Retina (tissue), 1 donor: ENCODE data around the gene BEND7.
A peak's percentile ranks its signal among the peaks of the same experiment; 100 is the strongest.
"Not testable (repeated sequence)": the region's sequence is repeated elsewhere in the genome, so short reads cannot be mapped to it uniquely, and the experiment has no call there.

Experiments used
- DNase-seq: peaks from one replicate; pipeline ENCODE4 v3.0.0-alpha.2; 2016

BEND7 gene

DNA sequence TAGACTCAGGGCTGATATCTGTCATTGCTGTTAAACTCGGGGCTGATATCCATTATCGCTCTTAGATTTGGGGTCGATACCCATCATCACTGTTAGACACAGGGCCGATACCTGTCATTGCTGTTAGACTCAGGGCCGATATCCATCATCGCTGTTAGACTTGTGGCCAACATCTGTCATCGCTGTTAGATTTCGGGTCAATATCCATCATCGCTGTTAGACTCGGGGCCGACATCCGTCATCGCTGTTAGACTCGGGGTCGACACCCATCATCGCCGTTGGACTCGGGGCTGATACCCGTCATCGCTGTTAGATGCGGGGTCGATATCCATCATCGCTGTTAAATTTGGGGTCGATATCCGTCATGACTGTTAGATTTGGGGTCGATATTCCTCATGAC is 54.8 kb downstream of the BEND7 start:
- no peak for DNase-seq

DNA sequence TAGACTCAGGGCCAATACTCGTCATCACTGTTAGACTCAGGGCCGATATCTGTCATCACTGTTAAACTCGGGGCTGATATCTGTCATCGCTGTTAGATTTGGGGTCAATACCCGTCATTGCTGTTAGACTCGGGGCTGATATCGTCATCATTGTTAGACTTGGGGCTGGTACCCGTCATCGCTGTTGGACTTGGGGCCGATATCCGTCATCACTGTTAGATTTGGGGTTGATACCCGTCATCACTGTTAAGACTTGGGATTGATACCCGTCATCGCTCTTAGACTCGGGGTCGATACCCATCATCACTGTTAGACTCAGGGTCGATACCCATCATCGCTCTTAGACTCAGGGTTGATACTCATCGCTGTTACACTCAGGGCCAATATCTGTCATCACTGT is 56.5 kb downstream of the BEND7 start:
- no peak for DNase-seq

DNA sequence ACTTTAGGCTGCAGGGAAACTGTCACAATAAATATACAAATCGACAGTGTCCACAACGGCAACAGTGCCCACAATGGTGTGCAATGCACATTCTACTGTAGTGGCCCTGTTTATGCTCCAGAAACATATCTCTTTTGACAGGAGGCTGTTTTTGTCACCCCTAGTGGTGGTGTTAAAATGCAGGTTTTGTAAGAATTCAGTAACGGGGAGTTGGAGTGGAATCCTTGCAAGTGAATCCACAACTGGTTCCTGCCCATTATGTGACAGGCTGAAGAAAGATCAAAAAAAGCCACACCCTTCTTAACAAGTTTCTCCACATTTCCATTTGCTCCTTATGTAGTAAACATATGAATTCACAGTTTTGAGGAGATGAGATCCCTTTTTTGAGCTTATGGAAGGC is 58.5 kb downstream of the BEND7 start:
- DNase-seq, result no peak

DNA sequence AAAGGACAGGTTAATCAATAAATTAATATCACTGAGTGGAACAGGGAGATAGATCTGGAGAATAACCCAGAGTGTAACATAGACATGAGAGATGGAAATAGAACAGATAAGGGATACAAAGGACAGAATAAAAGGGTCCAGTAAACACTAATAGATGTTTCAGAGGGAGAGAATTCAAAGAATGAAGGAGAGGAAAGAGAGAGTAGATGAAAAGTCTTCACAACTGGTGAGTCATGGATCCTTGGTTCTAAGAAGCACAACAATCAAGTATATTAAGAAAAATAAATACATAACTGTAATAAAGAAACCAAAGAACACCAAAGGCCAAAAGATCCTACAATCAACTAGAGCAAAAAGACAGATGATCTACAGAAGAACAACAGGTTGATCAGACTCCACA is 66.3 kb downstream of the BEND7 start:
- no peak for DNase-seq

DNA sequence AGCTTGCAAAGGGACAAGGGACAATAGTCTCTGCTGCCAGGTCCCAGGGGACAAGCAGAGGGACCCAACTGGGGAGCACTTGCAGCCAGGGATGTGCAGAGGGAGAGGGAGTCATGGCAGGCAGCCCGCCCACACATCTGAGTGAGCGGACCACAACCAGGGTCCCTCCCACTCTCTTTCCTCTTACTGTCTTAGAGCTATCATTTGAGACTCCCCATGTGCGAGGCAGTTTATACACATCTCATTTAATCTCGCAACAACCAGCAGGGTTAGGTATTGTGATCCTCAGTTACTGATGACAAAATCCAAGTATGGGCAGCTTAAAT is 70.2 kb downstream of the BEND7 start:
- no peak for DNase-seq

DNA sequence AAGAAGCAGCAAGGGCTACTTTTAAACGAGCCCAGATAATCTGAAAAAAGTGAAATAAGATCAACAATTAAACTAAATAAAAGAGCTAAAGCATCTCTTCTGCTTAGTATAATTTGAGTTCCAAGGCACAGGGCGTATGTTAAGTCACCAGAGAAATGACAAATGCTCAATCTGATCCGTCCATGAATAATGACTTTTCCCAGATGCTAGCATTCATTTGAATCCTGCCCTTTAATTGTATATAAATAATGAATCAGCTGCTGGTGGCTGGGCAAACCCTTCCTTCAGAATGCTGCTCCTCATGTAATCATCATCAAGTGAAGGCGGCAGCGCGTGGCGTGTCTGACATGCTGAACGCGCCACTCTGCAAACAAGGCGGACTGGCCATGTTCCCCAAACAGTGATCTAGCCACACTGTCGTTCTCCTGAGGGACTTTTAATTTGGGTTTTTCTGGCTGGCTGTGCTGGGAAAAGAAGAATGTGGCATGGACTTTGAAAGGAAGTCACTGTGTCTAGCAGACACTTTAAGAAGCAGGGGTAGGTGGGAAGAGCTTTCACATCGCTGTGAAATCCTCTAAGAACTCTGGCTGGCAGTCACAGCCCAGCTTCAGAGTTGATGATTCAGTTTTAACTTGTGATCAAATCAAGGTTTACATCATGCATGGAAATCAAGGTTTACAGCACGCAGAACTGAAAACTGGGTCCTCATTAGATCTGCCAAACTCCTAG is 70.7 kb downstream of the BEND7 start:
- DNase-seq, result peak; percentile 29

DNA sequence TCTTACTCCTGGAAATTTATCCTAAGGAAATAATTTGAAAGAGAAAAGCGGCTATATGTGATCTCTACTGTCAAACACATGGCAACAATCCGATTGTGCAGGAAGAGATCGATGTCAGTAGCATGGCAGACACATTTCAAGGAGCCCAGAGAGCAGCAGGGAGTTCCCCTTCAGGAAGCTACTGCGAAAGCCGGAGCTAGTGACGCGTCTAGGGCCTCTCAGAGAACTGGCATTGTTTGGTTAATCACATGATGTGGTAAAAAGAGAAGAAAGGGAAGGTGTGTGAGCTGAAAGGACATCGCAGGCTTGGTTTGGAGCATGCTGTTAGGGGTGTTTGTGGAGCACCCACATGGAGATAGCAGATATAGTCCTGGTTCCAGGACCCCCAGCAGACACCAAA is 74.9 kb downstream of the BEND7 start:
- DNase-seq, result no peak

DNA sequence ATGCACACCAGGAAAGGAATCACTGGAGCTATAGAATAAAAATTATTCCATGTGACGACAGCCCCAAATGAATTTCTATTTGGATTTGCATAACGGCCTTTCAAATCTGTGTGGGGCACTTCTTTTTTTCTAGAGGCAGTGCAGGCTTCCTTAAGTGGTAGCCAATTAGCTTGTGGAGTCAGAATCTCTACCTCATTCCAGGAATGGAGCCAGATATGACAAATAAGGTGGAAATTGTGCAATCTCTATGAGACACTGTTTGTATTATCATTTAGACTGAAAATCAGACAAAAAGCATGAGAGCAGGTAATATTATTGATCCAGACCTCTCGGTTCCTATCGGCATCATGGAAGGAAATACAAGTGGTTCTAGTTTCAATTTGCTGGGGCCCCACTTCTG is 78.7 kb downstream of the BEND7 start:
- no peak for DNase-seq

DNA sequence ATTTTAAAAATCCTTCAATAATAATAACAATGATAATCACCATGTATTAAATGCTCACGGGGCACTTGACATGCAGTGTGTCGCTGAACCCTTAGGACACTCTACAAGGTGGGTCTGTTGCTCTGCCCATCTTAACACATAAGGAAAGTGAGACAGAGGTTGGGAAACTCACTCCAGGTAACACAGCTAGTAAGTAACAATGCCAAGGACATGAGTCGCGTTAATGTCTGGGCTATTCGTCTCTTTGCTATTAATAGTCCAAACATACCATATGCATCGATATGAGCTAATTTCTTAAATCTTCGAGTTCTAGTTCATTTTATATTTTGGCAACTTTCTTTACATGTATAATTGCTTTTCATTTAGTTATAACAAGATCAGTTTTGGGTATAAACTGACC is 79.5 kb downstream of the BEND7 start:
- DNase-seq, result no peak

DNA sequence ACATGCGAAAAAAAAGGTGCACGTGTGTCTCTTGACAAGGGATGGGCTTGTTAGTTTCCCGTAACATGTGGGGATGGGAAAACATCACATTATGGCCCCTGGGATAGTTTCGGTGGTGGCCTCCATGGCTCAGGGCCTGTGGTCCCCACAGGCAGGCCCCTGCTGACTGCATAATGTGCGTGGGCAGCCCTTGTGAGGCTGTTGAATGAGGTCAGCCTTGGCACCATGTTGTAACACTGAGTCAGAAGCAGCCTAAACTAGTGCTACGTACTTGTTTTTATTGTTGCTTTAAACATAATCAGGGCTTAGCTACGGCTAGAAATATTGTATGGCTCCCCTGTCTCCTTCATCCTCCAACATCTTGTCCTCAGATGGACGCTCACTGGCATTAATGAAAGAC is 80.6 kb downstream of the BEND7 start:
- DNase-seq, result no peak

DNA sequence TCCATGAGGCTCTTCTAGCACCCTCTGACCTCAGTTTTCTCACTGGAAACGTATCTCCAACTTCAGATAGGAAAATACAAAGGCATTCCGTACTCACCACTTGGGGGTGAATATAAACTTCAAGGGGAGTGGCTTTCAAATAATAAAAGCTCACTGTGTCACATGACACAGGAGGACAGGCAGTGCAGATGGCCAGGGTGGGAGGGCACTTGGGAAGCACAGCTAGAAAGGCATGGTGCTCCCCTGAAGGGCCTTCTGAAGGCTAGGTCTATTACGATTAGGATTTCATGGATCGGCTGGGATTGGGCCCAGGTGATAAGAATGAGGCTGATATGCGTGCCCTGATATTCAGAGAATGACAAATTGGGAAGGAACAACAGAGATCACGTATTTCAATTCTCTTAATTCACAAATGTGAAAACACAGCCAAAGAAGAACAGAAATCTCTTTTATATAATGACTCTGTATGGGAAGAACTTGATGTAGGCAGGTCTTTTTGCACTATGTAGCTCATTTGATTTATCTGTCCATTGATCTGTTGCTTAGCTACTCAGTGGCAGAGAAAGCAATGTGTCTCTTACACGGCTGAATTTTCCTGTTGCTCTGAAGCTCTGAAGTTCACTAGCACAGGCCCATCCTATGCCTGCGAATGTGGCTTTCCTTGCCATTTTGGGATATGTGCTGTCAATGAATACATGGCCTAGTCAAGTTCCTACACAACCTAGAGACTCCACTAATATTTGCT is 83.0 kb downstream of the BEND7 start:
- DNase-seq, result no peak

DNA sequence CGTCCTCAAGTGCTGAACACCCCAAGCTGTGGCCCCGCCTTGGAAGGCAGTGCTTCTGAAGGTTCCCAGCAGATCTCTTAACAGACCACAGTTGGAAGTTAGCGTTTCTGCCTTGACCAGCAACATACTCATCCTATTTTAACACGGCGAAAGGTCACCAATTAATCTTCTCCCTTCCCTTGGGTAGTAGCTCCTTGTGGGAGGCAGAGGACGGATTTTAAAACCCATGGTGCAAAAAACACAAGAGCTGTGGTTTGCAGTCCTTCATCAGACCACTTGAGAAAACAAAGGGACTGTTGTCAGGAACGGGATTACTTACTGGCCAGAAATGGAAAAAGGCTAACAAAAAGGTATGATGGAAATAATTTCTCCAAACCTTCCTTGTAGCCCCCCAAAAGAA is 87.3 kb downstream of the BEND7 start:
- DNase-seq, result no peak

DNA sequence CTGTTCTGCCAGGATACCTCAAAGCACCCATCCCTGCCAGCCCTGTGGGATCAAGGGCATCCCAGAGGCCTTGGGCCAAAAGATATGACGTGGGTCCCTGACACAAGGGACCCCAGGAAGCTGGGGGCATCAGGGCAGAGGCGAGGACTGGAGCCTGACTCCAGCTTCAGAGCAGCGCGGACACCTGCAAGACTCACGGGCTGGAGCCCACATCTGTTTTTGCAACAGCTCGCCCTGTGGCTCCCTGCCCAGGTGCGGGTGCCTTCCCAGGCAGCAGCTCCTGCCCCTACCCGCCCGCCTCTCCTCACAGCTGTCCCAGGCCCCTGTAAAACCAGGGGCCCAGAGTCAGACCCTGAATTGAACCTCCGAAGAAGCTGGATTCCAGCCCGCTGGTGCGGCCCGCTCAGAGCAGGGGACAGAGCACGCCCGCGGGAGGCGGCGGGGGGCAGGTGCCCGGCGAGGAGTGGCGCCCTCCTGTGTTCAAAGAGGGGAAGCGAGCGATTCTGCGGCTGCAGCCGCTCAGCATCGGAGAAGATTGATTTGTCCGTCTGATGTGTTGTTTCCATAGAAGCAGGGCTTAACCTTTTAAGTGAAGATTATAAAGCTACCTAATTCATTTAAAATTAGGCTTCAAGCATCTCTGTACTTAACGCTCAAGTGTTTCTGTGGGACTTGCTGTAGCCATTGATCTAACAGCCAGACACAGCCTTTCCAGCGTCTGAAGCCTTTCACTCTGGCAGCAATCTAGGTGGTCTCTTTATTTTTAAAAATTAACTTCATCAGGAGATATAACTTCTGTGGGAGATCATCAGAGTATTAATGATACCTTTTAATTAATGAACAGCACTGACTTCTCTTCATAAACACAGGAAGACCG is 88.4 kb downstream of the BEND7 start:
- peak; percentile 93 for DNase-seq

DNA sequence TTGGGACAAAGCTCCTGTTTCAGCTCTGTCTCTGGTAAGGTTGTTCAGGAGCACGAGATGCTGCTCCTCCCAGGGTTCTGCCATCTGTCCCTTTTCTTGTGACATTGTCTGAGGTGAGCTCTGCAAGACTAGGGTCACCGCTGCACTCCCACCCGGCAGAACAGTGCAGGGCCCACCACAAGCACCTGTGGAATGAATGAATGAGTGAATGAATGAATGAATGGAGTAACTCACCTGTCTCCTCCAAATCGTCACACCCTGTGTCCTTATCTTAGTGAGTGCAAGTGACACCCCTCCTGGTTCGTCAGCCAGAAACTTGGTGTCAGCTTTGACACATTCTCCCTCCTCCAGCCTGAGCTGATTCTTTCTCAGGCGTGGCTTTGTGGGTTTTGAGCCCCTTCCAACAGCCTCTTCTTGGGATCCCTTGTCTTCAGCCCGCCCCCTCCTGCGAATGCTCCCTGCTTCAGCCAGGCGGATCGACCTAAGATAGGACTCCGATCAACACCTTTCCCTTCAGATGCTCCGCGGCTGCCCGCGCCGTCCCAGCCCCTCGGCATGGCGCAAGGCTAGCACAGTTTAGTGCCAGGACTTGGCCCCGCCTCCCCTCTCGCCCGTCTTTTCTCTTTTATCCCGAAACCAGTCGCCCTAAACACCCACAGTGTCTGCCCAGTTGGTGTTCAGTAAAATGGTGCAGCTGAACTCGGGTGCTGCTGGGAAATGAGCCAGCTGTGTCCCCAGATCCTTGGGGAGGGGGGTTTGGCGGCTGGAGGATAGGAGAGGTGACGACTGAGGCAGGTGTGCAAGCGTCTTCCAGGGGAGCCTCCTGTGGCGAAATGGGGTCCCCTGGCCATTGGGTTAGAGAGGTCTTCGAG is 89.3 kb downstream of the BEND7 start:
- peak; percentile 70 for DNase-seq

DNA sequence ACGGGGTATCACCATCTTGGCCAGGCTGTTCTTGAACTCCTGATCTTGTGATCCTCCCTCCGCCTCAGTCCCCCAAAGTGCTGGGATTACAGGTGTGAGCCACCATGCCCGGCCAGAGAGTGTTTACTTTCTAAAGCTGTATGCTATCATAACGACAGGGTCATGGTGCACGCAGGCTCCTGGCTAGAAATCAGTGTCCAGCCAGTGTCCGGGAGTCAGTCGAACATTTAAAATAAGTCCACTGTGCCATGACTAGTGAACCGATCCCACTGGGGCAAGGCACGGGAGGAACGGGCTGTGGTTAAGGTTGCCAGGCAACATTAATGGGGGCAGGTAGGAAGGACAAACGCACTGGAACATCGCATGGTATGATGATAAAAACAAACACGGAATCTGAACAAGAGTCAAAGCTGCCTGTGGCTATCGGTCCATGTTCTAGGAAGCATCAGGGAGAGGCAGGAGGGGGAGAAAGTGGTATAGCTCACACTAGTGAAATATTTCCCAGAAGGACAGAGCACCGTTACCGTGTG is 91.7 kb downstream of the BEND7 start:
- DNase-seq, result no peak

DNA sequence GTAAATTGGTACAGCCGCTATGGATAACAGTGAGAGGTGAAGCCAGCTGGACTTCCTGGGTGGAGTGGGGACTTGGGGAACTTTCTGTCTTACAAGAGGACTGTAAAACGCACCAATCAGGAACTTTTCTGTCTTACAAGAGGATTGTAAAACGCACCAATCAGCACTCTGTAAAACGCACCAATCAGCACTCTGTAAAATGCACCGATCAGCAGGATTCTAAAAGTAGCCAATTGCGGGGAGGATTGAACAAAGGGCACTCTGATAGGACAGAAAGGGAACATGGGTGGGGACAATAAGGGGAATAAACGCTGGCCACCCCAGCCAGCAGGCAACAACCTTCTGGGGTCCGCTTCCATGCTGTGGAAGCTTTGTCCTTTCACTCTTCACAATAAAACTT is 100.9 kb downstream of the BEND7 start:
- DNase-seq, result not testable (repeated sequence)

DNA sequence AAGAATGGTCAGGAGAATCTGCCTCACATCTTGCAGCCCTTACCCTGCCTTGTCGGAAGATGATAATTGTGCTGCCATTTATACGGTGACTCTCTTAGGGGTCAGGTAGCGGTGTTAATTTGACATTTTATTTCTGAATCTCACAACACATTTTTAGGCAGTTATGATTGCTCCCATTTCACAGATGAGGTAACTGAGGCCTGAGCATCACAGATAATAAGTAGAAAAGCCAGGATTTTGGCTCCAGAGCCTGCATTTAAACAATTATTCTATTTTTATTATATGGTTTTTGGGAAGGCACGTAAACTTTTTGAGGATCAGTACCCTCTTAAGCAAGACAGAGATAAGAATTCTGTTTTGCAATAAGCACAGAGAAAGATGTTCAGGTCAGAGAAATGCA is 103.4 kb downstream of the BEND7 start:
- no peak for DNase-seq

DNA sequence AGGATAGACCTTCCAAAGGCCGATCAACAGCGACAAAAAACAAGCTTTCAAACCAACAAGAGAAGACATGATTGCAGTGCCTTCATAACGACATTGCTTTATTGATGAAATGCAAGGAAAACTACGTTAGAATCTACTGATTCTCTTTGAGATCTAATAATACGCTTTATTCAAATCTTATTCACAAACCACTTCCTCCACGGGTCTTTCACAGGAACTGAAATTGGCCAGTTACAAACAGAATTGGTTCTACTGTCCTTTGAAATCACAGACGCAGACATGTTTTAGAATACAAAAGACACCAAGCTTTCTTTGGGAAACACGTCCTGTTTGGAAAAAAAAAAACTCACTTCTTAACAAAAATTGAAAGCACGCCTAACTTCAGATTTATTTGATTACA is 106.0 kb downstream of the BEND7 start:
- no peak for DNase-seq

DNA sequence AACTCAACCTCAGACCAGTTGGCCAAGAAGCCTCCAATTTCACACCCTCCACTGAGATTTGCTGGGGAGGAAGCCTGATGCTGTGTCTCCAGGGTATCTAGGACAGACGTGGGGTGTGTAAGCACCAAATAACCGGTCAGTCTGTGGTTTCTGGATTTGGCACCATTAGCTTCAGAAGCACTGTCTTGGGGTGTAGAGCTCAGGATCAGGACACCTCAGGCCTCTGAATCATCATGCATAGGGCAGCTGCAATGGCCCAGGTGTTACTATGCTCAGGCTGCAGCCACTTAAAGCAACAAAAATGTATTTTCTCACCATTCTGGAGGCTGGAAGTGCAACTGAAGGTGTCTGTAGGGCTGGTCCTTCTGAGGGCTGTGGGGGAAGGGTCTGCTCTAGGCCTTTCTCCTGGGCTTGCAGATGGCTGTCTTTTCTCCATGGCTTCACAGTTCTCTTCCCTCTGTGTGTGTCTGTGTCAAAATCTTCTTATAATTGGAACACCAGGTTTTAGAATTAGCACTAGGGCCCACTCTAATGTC is 107.4 kb downstream of the BEND7 start:
- no peak for DNase-seq

DNA sequence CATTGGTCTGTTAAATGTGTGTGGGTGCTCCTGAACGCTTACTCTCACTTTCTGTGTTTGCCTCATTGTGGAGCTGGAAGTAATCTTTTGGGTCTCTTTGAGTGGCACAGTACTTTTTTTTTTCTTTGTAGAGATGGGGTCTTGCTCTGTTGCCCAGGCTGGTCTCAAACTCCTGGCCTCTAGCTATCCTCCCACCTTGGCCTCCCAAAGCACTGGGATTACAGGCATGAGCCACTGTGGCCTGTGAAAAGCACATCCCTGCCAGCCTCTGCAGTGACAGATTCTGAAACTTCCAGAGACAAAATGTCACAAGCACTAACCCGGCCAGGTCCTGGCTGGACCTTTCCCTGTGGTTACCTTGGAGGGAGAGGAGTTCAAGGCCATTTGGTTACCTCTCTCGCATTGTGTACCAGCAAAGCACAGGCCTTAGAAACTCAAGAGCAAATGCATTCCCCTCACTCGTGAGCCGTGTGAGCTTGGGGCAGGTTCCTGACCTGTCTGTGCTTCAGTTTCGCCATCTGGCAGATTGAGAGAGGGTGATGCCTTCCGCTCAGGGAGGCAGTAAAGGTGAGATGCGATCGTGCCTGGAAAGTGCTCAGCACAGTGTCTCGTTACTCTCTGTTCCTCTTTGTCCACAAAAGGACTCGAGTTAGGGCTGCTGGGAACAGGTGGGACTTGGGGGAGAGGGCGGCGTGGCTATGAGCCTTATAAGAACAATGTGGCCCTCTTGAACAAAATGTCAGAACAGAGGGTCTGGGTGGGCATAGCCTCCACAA is 108.1 kb downstream of the BEND7 start:
- DNase-seq, result no peak

DNA sequence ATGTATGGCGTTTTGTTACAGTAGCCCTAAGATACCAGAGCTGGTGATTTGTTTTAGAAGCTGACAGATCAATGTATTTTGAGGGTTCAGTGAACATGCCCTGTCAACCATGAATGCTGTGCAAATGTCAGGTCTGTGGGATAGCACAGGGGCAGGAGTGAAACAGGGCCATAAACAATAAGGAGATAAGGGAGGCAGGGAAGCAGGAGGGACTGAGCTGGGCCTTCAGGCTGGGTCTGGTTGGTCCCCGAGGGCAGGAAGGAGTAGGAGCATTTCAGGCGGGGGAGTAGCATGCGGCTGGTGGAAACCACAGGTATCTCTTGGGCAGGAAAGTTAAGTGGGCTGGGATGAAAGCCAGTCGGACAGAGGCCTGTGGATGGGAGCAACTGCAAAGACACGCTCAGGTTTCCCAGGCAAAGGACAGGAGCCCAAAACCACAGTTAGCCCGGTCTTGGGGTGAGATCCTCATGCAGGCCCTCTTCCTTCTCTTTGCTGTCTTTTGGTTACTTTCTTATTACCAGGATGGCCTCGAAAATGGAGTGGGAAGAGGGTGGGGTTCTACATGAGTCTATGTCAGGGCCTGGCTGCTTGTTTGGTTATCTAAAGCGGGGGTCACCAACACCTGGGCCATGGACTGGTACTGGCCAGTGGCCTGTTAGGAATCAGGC is 111.2 kb downstream of the BEND7 start:
- DNase-seq, result peak; percentile 54
